Measurements from ENCODE around the gene PTF1A.

The PTF1A gene

GRCh38 chr10:23186178-23186577 is 5.9 kb upstream of the PTF1A start:
- no peak for DNase-seq

GRCh38 chr10:23186697-23187096 is 5.4 kb upstream of the PTF1A start:
- no peak for DNase-seq

GRCh38 chr10:23187155-23187554 is 5.0 kb upstream of the PTF1A start:
- no peak for DNase-seq

- DNase-seq: no peak
Measured at GRCh38 chr10:23189024-23189423, 3.1 kb upstream of the PTF1A start.

GRCh38 chr10:23190872-23191763 is 994 bp upstream of the PTF1A start:
- no peak for DNase-seq

- DNase-seq: no peak
Measured at GRCh38 chr10:23192712-23193434, 761 bp downstream of the PTF1A start.

GRCh38 chr10:23193435-23194074 is 1.4 kb downstream of the PTF1A start:
- no peak for DNase-seq

- DNase-seq: no peak
Measured at GRCh38 chr10:23194471-23194965, 2.4 kb downstream of the PTF1A start.

GRCh38 chr10:23194966-23195845 is 3.1 kb downstream of the PTF1A start:
- no peak for DNase-seq

- peak in 3 of 56 donors; percentile 14 to 21 (median 17) for DNase-seq
Measured at GRCh38 chr10:23195846-23196600, 3.9 kb downstream of the PTF1A start.

- DNase-seq: no peak
Measured at GRCh38 chr10:23196915-23197314, 4.8 kb downstream of the PTF1A start.

- DNase-seq: no peak
Measured at GRCh38 chr10:23197416-23197861, 5.3 kb downstream of the PTF1A start.

- DNase-seq: no peak
Measured at GRCh38 chr10:23198610-23198939, 6.5 kb downstream of the PTF1A start.

- DNase-seq: no peak
Measured at GRCh38 chr10:23198940-23199767, 7.0 kb downstream of the PTF1A start.

- no peak for DNase-seq
Measured at GRCh38 chr10:23199768-23200511, 7.8 kb downstream of the PTF1A start.

GRCh38 chr10:23200586-23200985 is 8.5 kb downstream of the PTF1A start:
- no peak for DNase-seq

- DNase-seq: no peak
Measured at GRCh38 chr10:23200997-23201652, 9.0 kb downstream of the PTF1A start.

- DNase-seq: no peak
Measured at GRCh38 chr10:23201837-23202236, 9.7 kb downstream of the PTF1A start.

All from amygdala (tissue), 56 donors.